ENCODE measurements around the gene SIRT7.

DNA sequence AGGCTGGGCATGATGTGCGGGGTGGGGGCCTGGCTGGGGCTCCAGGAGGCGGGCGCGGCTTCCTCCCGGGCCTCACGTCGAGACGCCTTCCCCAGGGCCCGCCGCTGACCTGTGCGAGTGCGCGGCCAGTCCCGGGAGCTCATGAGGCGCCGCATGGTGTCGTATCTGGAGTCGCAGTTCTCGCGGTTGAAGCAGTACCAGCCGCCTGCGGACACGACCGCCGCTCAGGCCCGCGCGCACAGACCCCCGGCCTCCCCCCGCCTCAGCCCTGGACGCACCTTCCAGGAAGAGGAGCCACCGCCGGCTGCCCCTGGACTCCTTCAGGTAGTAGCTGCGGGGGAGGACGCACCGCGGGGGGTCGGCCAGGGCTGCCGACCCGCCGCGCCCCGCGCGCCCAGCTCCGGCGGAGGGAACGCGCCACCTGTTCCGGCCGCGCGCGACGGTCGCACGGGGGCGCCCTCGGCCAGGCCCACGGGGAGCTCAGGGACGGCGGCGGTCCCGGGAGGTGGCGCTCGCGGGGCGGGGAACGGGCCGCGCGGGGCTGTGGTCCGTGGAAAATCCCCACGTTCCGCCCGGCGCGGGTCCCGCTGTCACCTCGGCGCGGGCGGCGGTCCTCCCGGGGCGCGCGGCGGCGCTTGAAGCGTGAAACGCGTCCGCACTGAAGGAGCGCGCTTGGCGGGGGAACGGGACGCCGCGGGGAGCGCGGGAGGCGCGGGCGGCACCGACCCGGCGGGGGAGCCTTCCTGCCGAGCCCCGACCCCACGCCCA is 41.6 kb upstream of the SIRT7 start:
- TF ChIP-seq, protein P1, sequence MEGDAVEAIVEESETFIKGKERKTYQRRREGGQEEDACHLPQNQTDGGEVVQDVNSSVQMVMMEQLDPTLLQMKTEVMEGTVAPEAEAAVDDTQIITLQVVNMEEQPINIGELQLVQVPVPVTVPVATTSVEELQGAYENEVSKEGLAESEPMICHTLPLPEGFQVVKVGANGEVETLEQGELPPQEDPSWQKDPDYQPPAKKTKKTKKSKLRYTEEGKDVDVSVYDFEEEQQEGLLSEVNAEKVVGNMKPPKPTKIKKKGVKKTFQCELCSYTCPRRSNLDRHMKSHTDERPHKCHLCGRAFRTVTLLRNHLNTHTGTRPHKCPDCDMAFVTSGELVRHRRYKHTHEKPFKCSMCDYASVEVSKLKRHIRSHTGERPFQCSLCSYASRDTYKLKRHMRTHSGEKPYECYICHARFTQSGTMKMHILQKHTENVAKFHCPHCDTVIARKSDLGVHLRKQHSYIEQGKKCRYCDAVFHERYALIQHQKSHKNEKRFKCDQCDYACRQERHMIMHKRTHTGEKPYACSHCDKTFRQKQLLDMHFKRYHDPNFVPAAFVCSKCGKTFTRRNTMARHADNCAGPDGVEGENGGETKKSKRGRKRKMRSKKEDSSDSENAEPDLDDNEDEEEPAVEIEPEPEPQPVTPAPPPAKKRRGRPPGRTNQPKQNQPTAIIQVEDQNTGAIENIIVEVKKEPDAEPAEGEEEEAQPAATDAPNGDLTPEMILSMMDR (IDR thresholded peaks at IDR 0.05; ENCODE audit: insufficient read depth, low read length): peak; percentile 10
- TF ChIP-seq, protein P2, sequence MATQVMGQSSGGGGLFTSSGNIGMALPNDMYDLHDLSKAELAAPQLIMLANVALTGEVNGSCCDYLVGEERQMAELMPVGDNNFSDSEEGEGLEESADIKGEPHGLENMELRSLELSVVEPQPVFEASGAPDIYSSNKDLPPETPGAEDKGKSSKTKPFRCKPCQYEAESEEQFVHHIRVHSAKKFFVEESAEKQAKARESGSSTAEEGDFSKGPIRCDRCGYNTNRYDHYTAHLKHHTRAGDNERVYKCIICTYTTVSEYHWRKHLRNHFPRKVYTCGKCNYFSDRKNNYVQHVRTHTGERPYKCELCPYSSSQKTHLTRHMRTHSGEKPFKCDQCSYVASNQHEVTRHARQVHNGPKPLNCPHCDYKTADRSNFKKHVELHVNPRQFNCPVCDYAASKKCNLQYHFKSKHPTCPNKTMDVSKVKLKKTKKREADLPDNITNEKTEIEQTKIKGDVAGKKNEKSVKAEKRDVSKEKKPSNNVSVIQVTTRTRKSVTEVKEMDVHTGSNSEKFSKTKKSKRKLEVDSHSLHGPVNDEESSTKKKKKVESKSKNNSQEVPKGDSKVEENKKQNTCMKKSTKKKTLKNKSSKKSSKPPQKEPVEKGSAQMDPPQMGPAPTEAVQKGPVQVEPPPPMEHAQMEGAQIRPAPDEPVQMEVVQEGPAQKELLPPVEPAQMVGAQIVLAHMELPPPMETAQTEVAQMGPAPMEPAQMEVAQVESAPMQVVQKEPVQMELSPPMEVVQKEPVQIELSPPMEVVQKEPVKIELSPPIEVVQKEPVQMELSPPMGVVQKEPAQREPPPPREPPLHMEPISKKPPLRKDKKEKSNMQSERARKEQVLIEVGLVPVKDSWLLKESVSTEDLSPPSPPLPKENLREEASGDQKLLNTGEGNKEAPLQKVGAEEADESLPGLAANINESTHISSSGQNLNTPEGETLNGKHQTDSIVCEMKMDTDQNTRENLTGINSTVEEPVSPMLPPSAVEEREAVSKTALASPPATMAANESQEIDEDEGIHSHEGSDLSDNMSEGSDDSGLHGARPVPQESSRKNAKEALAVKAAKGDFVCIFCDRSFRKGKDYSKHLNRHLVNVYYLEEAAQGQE (IDR thresholded peaks at IDR 0.05; ENCODE audit: insufficient replicate concordance, low read depth): no peak

Measured in HL-60 (cell line).